ENCODE results near the gene STON1.

DNA sequence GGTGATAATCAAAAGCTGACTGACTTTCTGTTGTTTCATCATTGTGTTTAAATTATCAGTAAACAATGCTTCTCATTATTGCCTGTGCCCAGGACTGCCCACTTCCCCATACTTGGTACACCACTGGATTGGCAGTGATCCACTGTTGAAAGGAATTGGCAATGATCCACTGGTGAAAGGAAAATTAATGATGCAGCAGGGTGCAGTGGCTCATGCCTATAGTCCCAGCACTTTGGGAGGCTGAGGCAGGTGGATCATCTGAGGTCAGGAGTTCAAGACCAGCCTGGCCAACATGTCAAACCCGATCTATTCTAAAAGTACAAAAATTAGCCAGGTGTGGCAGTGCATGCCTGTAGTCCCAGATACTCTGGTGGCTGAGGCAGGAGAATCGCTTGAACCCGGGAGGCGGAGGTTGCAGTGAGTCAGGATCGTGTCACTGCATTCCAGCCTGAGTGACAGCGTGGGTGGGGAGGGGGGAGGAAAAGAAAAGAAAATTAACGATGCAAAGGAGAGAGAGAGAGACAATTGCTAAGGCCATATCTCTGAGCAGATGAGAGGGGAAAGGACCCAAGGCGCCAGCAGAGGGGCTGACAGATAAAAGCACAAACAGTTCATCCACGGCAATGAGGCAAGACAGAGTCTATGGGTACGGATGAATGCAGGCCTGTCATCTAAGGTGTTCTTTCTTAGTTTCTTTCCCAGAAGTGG lies 77.5 kb downstream of the STON1 start:
- no peak for TF ChIP-seq POLR2A (IDR thresholded peaks at IDR 0.05)
- TF ChIP-seq, protein P1, sequence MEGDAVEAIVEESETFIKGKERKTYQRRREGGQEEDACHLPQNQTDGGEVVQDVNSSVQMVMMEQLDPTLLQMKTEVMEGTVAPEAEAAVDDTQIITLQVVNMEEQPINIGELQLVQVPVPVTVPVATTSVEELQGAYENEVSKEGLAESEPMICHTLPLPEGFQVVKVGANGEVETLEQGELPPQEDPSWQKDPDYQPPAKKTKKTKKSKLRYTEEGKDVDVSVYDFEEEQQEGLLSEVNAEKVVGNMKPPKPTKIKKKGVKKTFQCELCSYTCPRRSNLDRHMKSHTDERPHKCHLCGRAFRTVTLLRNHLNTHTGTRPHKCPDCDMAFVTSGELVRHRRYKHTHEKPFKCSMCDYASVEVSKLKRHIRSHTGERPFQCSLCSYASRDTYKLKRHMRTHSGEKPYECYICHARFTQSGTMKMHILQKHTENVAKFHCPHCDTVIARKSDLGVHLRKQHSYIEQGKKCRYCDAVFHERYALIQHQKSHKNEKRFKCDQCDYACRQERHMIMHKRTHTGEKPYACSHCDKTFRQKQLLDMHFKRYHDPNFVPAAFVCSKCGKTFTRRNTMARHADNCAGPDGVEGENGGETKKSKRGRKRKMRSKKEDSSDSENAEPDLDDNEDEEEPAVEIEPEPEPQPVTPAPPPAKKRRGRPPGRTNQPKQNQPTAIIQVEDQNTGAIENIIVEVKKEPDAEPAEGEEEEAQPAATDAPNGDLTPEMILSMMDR (IDR thresholded peaks at IDR 0.05), result no peak

All from testis (tissue), 2 donors.